Adipocyte (in vitro differentiated cells): Measurements from ENCODE around the gene RTL10.
"Not testable (repeated sequence)": the region's sequence is repeated elsewhere in the genome, so short reads cannot be mapped to it uniquely, and the experiment has no call there.

Source experiments
- DNase-seq: peaks from one replicate; pipeline ENCODE4 v3.0.0-alpha.2; 2015; ENCODE audit warnings: low read depth
- H3K27me3 ChIP-seq: replicated peaks from 2 replicates; pipeline ENCODE4 v1.7.0; 2013; ENCODE audit warnings: mild to moderate bottlenecking, low read length, moderate library complexity; ENCODE audit not compliant: control insufficient read depth, insufficient read depth
- H3K36me3 ChIP-seq: 2 replicates; pipeline ENCODE4 v1.7.0; 2013; ENCODE audit warnings: low read length, mild to moderate bottlenecking, moderate library complexity; ENCODE audit not compliant: control insufficient read depth, insufficient read depth, severe bottlenecking
- H3K4me1 ChIP-seq: 2 replicates; pipeline ENCODE4 v1.7.0; 2013; ENCODE audit warnings: mild to moderate bottlenecking, low read length, moderate library complexity; ENCODE audit not compliant: control insufficient read depth, insufficient read depth
- H3K4me3 ChIP-seq: 2 replicates; pipeline ENCODE4 v1.7.0; 2013; ENCODE audit warnings: mild to moderate bottlenecking, low read length, moderate library complexity
- H3K9ac ChIP-seq: 2 replicates; pipeline ENCODE4 v1.7.0; 2013; ENCODE audit warnings: mild to moderate bottlenecking, low read length, moderate library complexity
- H3K9me3 ChIP-seq: 2 replicates; pipeline ENCODE4 v1.7.0; 2013; ENCODE audit warnings: mild to moderate bottlenecking, low read length, moderate library complexity; ENCODE audit not compliant: control insufficient read depth

Gene RTL10

DNA sequence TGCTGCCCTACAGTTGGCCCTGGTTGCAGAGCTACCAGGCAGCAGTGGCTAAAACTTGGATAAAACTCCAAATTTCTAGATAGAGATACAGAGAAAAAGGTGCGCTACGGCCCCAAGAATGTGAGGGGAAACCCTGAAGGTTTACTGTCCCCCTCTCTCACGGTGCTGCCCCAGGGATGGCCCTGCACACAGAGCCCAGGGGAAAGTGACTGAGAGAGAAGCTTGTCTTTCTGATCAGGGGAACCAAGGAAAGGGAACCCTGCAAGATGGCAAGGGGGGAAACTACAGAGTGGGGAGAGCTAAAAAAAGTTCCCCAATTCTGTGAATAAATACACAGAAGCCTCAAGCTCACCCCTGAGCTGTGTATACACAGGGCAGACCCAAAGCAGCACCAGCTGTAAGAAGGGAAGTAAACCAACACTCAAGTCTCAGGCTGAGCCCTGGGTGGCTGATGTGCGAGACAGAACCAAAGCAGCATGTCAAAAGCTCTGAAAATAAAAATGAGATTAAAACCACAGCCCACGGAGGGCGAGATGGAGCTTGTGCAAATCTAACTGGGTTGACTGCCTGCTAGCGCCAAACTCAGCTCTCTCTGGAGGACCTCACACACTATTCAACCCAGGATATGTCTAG, 22.1 kb downstream of the RTL10 start:
- H3K9me3 ChIP-seq: no peaks in the 10 kb centered on the region
- no peak for DNase-seq

DNA sequence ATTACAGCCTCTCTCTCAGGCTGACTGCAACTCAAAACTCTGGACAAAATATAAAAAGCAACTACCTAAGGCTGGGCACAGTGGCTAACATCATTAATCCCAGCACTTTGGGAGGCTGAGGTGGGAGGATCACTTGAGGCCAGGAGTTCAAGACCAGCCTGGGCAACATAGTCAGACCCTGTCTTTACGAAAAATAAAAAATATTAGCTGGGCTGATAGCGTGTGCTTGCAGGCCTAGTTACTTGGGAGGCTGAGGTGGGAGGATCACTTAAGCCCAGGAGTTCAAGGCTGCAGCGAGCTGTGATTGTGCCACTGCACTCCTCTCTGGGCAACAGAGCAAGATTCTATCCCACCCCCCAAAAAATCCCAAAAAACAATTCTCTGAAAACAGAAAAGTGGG, 22.7 kb downstream of the RTL10 start:
- not testable (repeated sequence) for H3K9ac ChIP-seq, H3K36me3 ChIP-seq, H3K4me1 ChIP-seq, DNase-seq, H3K9me3 ChIP-seq, H3K4me3 ChIP-seq, H3K27me3 ChIP-seq

More for the DNA sequence above, 22.1 kb downstream of the RTL10 start:
- Histone ChIP-seq H3K4me3 (no peak overlapping the region), H3K36me3 (no peaks in the 10 kb centered on the region), H3K4me1 (no peaks in the 10 kb centered on the region), H3K9ac (no peak overlapping the region), H3K27me3 (no peaks in the 10 kb centered on the region)

DNA sequence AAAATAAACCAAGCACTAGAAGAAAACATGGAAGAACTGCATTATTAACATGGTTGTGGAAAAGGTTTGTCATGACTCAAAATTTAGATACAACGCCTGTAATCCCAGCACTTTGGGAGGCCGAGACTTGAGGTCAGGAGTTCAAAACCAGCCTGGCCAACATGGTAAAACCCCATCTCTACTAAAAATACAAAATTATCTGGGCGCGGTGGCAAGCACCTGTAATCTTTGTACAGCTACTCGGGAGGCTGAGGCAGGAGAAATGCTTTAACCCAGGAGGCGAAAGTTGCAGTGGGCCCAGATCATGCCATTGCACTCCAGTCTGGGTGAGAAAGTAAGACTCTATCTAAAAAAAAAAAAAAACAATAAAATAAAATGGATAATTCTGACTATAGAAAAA, 23.7 kb downstream of the RTL10 start:
- Histone ChIP-seq H3K4me1 (peaks cover 5% of the 10 kb centered on the region), H3K27me3 (no peaks in the 10 kb centered on the region), H3K4me3 (no peak overlapping the region), H3K36me3 (no peaks in the 10 kb centered on the region), H3K9ac (no peak overlapping the region), H3K9me3 (no peaks in the 10 kb centered on the region)
- no peak for DNase-seq

DNA sequence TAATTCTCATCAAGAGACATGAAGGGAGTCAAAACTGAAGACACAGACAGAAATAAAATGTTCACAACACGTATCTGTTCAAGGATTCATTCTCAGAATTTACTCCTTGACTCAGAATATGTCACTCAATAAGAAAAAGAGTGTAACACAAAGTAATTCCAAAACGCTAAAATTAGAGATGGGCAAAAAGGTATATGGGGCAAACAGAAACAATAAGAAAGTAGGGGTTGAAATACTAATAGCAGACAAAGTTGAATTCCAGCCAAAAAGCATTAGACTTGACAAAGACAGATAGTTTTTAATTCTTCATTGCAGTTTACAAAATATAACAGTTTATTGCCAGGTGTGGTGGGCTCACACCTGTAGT, 26.7 kb downstream of the RTL10 start:
- DNase-seq: no peak
- Histone ChIP-seq H3K9ac (no peak overlapping the region), H3K4me3 (no peak overlapping the region)

DNA sequence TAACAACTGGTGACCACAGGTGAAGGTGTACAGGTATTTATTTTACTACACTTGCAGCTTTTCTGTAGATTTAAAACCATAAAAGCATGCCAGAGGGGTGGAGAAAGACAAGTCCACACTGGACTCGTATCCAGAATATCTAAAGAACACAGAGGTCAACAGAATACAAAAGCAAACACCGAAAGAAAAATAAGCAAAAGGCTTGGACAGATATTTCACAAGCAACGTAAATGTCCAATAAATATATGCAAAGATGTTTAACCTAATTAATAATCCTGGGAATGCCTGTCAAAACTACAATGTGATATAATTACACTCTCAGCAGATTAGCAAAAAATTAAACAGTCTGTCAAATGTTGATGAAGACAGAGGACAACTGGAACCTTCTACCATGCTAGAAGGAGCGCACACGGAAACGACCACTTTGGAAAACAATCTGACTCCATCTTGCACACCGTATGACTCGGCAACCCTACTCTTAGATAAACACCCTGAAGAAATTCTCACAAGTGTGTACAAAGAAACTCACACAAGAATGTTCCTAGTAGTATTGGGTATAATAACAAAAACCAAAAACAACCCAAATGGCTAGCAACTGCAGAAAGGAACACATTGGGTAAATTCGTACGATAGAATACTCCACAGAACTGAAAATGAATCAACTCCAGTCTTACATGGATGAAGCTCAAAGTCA, 27.2 kb downstream of the RTL10 start:
- H3K9me3 ChIP-seq: no peaks in the 10 kb centered on the region
- H3K27me3 ChIP-seq: no peaks in the 10 kb centered on the region
- H3K4me1 ChIP-seq: peaks cover 20% of the 10 kb centered on the region
- H3K4me3 ChIP-seq: no peak overlapping the region
- H3K36me3 ChIP-seq: no peaks in the 10 kb centered on the region
- H3K9ac ChIP-seq: no peak overlapping the region
- no peak for DNase-seq

More for the DNA sequence above, 26.7 kb downstream of the RTL10 start:
- Histone ChIP-seq H3K36me3 (no peaks in the 10 kb centered on the region), H3K4me1 (peaks cover 20% of the 10 kb centered on the region), H3K27me3 (no peaks in the 10 kb centered on the region), H3K9me3 (no peaks in the 10 kb centered on the region)

DNA sequence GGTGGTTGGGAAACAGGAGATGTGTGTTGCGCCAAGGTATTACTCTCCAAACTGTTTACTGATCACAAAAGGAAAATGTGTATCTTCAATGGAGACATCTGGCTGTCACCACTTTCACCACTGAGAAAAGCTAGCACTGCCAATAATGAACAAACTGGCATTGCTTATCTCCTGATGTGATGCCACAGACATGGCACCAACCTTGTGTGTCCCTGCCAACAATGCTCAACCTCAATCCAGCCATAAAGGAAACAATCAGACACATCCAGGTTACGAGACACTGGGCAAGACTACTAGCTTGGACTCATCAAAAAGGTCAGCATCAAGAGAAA, 28.1 kb downstream of the RTL10 start:
- H3K27me3 ChIP-seq: no peaks in the 10 kb centered on the region
- H3K36me3 ChIP-seq: no peaks in the 10 kb centered on the region
- H3K4me1 ChIP-seq: peaks cover 20% of the 10 kb centered on the region
- H3K9ac ChIP-seq: no peak overlapping the region
- H3K9me3 ChIP-seq: no peaks in the 10 kb centered on the region
- H3K4me3 ChIP-seq: no peak overlapping the region
- no peak for DNase-seq

DNA sequence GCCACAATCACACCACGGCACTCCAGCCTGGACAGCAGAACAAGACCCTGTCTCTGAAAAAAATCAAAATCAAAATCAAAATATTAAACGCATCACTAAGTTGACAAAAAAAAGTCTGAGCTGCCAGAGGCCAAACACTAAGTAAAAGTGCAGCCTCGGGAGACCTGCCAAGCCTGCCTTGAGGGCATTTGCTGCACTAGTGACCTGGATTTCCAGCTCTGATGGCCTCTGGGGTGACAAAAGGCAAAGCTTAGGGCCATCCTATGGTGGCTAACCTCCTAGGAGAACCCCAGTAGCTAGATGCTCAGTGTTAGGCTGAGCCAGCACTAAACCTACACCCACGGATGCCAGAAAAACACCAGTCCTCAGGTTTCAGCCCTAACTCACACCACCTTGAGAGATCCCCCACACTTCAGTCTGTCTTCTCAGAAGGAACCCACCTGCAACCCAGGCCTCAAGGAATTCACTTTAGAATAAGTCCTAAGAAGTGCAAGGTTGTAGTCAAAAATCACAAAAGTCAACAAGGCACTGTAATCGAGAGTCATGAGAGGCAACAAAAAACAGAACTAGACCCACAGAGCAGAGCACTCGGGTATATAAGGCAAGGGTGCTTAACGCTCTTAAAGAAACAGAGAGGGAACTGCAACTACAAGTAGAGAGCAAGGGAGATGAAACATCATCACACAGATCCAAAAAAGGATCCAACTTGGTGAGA, 28.6 kb downstream of the RTL10 start:
- peak overlapping the region; percentile 42 for H3K4me3 ChIP-seq
- no peaks in the 10 kb centered on the region for H3K27me3 ChIP-seq
- no peaks in the 10 kb centered on the region for H3K36me3 ChIP-seq
- no peak for DNase-seq
- H3K4me1 ChIP-seq: peaks cover 20% of the 10 kb centered on the region
- H3K9ac ChIP-seq: no peak overlapping the region
- H3K9me3 ChIP-seq: no peaks in the 10 kb centered on the region

DNA sequence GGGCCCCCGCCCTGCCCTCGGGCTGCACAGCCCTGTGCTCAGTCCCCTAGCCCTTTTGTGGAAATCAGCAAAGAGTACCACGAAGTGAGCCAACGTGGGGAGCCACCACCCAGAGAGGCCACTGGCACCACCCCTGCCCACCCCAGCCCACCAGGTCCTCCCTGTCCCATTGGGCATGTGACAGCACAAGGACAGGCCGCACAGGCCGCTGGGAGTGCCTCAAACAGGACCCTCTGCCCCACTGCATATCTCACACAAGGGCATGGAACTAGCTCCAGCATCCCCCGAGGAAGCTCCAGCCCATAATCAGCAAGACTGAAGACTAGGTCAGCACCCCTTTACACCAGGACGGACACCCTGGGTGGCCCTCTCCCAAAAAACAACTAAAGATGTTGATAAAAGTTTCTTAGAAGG, 29.7 kb downstream of the RTL10 start:
- peaks cover 20% of the 10 kb centered on the region for H3K4me1 ChIP-seq
- no peaks in the 10 kb centered on the region for H3K27me3 ChIP-seq
- no peaks in the 10 kb centered on the region for H3K36me3 ChIP-seq
- H3K9ac ChIP-seq: no peak overlapping the region
- no peaks in the 10 kb centered on the region for H3K9me3 ChIP-seq
- no peak for DNase-seq
- H3K4me3 ChIP-seq: no peak overlapping the region

DNA sequence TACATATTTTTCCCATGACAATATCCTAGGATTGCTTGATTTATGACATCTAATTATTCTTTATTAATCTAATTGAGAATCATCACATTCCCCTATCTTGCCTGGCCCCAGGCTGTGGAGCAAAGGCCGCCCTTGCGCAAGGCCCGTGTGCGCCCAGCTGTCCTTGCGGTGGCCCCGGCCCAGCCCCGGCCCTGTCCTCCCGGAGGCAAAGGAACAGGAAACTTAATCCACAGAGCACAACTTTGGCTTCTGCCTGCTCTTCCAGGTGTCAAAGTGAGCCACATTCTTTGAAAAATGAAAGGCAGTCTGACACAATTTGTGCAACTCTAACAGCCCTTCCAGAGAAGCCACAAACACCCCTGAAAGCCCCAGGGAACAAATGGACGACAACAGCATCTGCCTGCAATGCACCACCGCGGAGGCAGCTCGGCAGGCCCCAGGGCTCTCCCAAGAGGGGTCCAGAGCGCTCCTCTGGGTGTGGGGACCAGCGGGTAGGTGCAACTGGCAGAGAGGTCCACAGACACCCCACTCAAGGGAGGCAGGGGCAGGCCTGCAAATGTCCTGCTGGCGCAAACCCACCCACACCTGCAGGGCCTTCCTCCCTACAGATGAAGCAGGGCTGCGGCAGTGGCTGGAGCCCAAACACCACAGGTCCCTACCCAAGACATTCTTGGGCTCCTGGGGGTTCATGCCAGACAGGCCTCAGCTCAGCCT, 30.3 kb downstream of the RTL10 start:
- Histone ChIP-seq H3K27me3 (no peaks in the 10 kb centered on the region), H3K36me3 (no peaks in the 10 kb centered on the region), H3K9me3 (no peaks in the 10 kb centered on the region), H3K4me3 (no peak overlapping the region), H3K4me1 (peaks cover 20% of the 10 kb centered on the region), H3K9ac (no peak overlapping the region)
- DNase-seq: no peak

DNA sequence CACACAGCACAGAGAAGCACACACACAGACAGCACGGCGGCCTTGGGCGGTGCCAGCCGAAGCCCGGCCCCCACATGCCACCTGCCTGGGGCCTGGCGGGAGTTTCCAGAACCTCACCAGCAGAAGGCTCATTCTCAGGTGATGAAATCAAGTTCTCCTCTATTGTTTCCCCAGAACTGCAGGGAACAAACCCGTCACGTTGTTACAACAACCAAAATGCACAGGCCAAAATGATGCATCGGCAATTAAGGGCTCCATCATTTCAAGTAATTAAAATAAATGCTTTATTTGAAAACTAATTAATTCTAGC, 30.8 kb downstream of the RTL10 start:
- Histone ChIP-seq H3K36me3 (no peaks in the 10 kb centered on the region), H3K4me1 (peaks cover 20% of the 10 kb centered on the region), H3K27me3 (no peaks in the 10 kb centered on the region), H3K9me3 (no peaks in the 10 kb centered on the region), H3K4me3 (no peak overlapping the region), H3K9ac (no peak overlapping the region)
- DNase-seq: no peak

DNA sequence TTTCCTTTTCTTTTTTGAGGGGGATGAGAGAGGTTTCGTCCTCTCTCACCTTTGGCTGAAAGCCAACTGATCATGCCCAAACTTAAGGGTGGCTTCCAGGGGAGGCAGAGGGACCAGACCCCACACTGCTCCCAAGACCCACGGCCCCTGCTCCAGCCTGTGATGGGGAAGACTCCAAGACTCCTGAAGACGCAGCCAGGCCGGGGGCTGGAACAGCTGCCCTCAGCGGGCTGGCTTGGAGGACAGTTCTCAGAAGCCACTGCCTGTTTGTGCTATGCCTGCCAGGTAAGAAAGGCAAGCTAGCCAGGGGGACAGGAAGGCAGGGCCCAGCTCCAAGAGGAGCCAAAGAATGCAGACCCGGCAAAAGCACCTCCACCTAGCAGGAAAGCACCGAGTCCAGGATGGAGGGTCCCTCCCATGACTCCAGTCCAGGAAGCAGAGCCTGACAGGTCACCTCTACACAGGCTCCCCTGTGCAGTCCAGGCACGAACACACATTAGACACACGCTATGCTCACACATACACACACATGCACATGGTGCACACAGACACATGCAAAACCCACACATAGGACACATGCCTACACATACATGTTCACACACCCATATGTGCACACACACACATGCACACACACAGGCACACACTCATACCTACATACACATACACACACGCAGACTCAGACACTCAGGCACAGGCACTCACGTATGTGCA, 31.3 kb downstream of the RTL10 start:
- H3K9me3 ChIP-seq: no peaks in the 10 kb centered on the region
- H3K4me1 ChIP-seq: peaks cover 20% of the 10 kb centered on the region
- no peak overlapping the region for H3K9ac ChIP-seq
- DNase-seq: no peak
- H3K27me3 ChIP-seq: no peaks in the 10 kb centered on the region
- no peak overlapping the region for H3K4me3 ChIP-seq
- H3K36me3 ChIP-seq: no peaks in the 10 kb centered on the region
